ENCODE measurements around the gene MAGI2. TPM values are rescaled to one million over a fixed set of nuclear protein-coding genes. Genes with fewer than 3 reads are reported as not detected.

The MAGI2 gene
- total and polyA plus RNA-seq, 2 experiments from 2014 or later, result 3.5 to 4.1 TPM

- no peak overlapping the region for H3K27ac ChIP-seq
- H3K36me3 ChIP-seq (ENCODE audit: low read depth), result no peaks in the 10 kb centered on the region
- no peaks in the 10 kb centered on the region for H3K79me2 ChIP-seq (ENCODE audit: insufficient read depth)
- no peaks in the 10 kb centered on the region for H3F3A ChIP-seq (ENCODE audit: insufficient read depth)
- H2AFZ ChIP-seq, result no peak overlapping the region
- H3K9me3 ChIP-seq (ENCODE audit: low read depth), result no peaks in the 10 kb centered on the region
- no peak for TF ChIP-seq EZH2 (IDR thresholded peaks at IDR 0.05; ENCODE audit: insufficient read depth, poor library complexity, severe bottlenecking)
- TF ChIP-seq EZH2phosphoT487 (IDR thresholded peaks at IDR 0.05; ENCODE audit: insufficient read depth, low read depth), result no peak
- in situ Hi-C loops (cut with MboI), result no loop called here
- H3K9ac ChIP-seq, result no peak overlapping the region
- H3K4me2 ChIP-seq (ENCODE audit: unreplicated experiment), result no peak overlapping the region
- 89 to 96% methylated on average over 3 of the region's 3 CpGs for WGBS, 2 experiments (ENCODE audit: low coverage in 1 of 2, low lambda C conversion rate in 2 of 2, missing lambda C conversion rate in 2 of 2)
- H3K4me3 ChIP-seq, result no peak overlapping the region
- H3K9me2 ChIP-seq (ENCODE audit: insufficient read depth), result no peaks in the 10 kb centered on the region
- no peaks in the 10 kb centered on the region for H4K20me1 ChIP-seq (ENCODE audit: insufficient read depth)
- no peak for DNase-seq
- peaks cover 17% of the 10 kb centered on the region for H3K4me1 ChIP-seq (ENCODE audit: insufficient read depth)
- H3K27me3 ChIP-seq (replicated peaks; ENCODE audit: insufficient read depth), result no peaks in the 10 kb centered on the region
Observed at GRCh38 chr7:78215199-78215598, 1238.3 kb downstream of the MAGI2 start.

GRCh38 chr7:78213402-78213801 lies 1240.1 kb downstream of the MAGI2 start:
- no peak overlapping the region for H3K4me3 ChIP-seq
- H3K27me3 ChIP-seq (replicated peaks; ENCODE audit: insufficient read depth), result no peaks in the 10 kb centered on the region
- H3K9me2 ChIP-seq (ENCODE audit: insufficient read depth), result no peaks in the 10 kb centered on the region
- H3F3A ChIP-seq (ENCODE audit: insufficient read depth), result no peaks in the 10 kb centered on the region
- peaks cover 10% of the 10 kb centered on the region for H3K4me1 ChIP-seq (ENCODE audit: insufficient read depth)
- no peaks in the 10 kb centered on the region for H3K9me3 ChIP-seq (ENCODE audit: low read depth)
- WGBS, 2 experiments (ENCODE audit: low coverage in 1 of 2, low lambda C conversion rate in 2 of 2, missing lambda C conversion rate in 2 of 2), result 93 to 97% methylated on average over 6 of the region's 6 CpGs
- H3K27ac ChIP-seq, result no peak overlapping the region
- no peak for DNase-seq
- in situ Hi-C loops (cut with MboI), result no loop called here
- no peaks in the 10 kb centered on the region for H4K20me1 ChIP-seq (ENCODE audit: insufficient read depth)
- TF ChIP-seq EZH2phosphoT487 (IDR thresholded peaks at IDR 0.05; ENCODE audit: insufficient read depth, low read depth), result no peak
- no peak for TF ChIP-seq EZH2 (IDR thresholded peaks at IDR 0.05; ENCODE audit: insufficient read depth, poor library complexity, severe bottlenecking)
- H3K9ac ChIP-seq, result no peak overlapping the region
- H3K36me3 ChIP-seq (ENCODE audit: low read depth), result no peaks in the 10 kb centered on the region
- no peak overlapping the region for H2AFZ ChIP-seq
- H3K79me2 ChIP-seq (ENCODE audit: insufficient read depth), result no peaks in the 10 kb centered on the region
- H3K4me2 ChIP-seq (ENCODE audit: unreplicated experiment), result no peak overlapping the region

- H3K27ac ChIP-seq, result no peak overlapping the region
Observed at GRCh38 chr7:78212476-78213060, 1240.9 kb downstream of the MAGI2 start.

GRCh38 chr7:78207269-78207668 lies 1246.2 kb downstream of the MAGI2 start:
- Histone ChIP-seq H3K4me1 (ENCODE audit: insufficient read depth) (no peaks in the 10 kb centered on the region), H3K27ac (no peak overlapping the region), H3K4me3 (no peak overlapping the region), H3K36me3 (ENCODE audit: low read depth) (no peaks in the 10 kb centered on the region), H3F3A (ENCODE audit: insufficient read depth) (no peaks in the 10 kb centered on the region), H4K20me1 (ENCODE audit: insufficient read depth) (no peaks in the 10 kb centered on the region), H3K4me2 (ENCODE audit: unreplicated experiment) (no peak overlapping the region), H2AFZ (no peak overlapping the region), H3K9ac (no peak overlapping the region), H3K27me3 (replicated peaks; ENCODE audit: insufficient read depth) (no peaks in the 10 kb centered on the region), H3K9me3 (ENCODE audit: low read depth) (no peaks in the 10 kb centered on the region), H3K9me2 (ENCODE audit: insufficient read depth) (no peaks in the 10 kb centered on the region), H3K79me2 (ENCODE audit: insufficient read depth) (no peaks in the 10 kb centered on the region)
- in situ Hi-C loops (cut with MboI), result no loop called here
- TF ChIP-seq EZH2 (IDR thresholded peaks at IDR 0.05; ENCODE audit: insufficient read depth, poor library complexity, severe bottlenecking) (no peak), EZH2phosphoT487 (IDR thresholded peaks at IDR 0.05; ENCODE audit: insufficient read depth, low read depth) (no peak)
- no peak for DNase-seq

More at GRCh38 chr7:78212476-78213060, 1240.9 kb downstream of the MAGI2 start:
- no peaks in the 10 kb centered on the region for H3K9me3 ChIP-seq (ENCODE audit: low read depth)
- H3K27me3 ChIP-seq (replicated peaks; ENCODE audit: insufficient read depth), result no peaks in the 10 kb centered on the region
- no peak overlapping the region for H2AFZ ChIP-seq
- WGBS, 2 experiments (ENCODE audit: low coverage in 1 of 2, low lambda C conversion rate in 2 of 2, missing lambda C conversion rate in 2 of 2), result 90 to 95% methylated on average over 3 of the region's 3 CpGs
- no peak overlapping the region for H3K4me3 ChIP-seq
- H3K9me2 ChIP-seq (ENCODE audit: insufficient read depth), result no peaks in the 10 kb centered on the region
- no peak for TF ChIP-seq EZH2 (IDR thresholded peaks at IDR 0.05; ENCODE audit: insufficient read depth, poor library complexity, severe bottlenecking)
- no peak for TF ChIP-seq EZH2phosphoT487 (IDR thresholded peaks at IDR 0.05; ENCODE audit: insufficient read depth, low read depth)
- peaks cover 2% of the 10 kb centered on the region; the same call in 1 of the 2 replicates for H3K4me1 ChIP-seq (ENCODE audit: insufficient read depth)
- H3K36me3 ChIP-seq (ENCODE audit: low read depth), result no peaks in the 10 kb centered on the region
- no peak overlapping the region for H3K9ac ChIP-seq
- H3F3A ChIP-seq (ENCODE audit: insufficient read depth), result no peaks in the 10 kb centered on the region
- in situ Hi-C loops (cut with MboI), result no loop called here
- H4K20me1 ChIP-seq (ENCODE audit: insufficient read depth), result no peaks in the 10 kb centered on the region
- DNase-seq, result no peak
- no peak overlapping the region for H3K4me2 ChIP-seq (ENCODE audit: unreplicated experiment)
- no peaks in the 10 kb centered on the region for H3K79me2 ChIP-seq (ENCODE audit: insufficient read depth)

- Histone ChIP-seq H3K9me2 (ENCODE audit: insufficient read depth) (no peaks in the 10 kb centered on the region), H3K9ac (no peak overlapping the region), H3K27me3 (replicated peaks; ENCODE audit: insufficient read depth) (no peaks in the 10 kb centered on the region), H3K36me3 (ENCODE audit: low read depth) (no peaks in the 10 kb centered on the region), H3K4me2 (ENCODE audit: unreplicated experiment) (no peak overlapping the region), H2AFZ (no peak overlapping the region), H4K20me1 (ENCODE audit: insufficient read depth) (no peaks in the 10 kb centered on the region), H3F3A (ENCODE audit: insufficient read depth) (no peaks in the 10 kb centered on the region), H3K79me2 (ENCODE audit: insufficient read depth) (no peaks in the 10 kb centered on the region), H3K4me1 (ENCODE audit: insufficient read depth) (no peaks in the 10 kb centered on the region), H3K27ac (no peak overlapping the region), H3K9me3 (ENCODE audit: low read depth) (no peaks in the 10 kb centered on the region), H3K4me3 (no peak overlapping the region)
- in situ Hi-C loops (cut with MboI), result no loop called here
- WGBS, 2 experiments (ENCODE audit: low coverage in 1 of 2, low lambda C conversion rate in 2 of 2, missing lambda C conversion rate in 2 of 2), result 38 to 46% methylated on average over 2 of the region's 2 CpGs
- DNase-seq, result no peak
- no peak for TF ChIP-seq EZH2 (IDR thresholded peaks at IDR 0.05; ENCODE audit: insufficient read depth, poor library complexity, severe bottlenecking)
- TF ChIP-seq EZH2phosphoT487 (IDR thresholded peaks at IDR 0.05; ENCODE audit: insufficient read depth, low read depth), result no peak
Observed at GRCh38 chr7:78206769-78207168, 1246.7 kb downstream of the MAGI2 start.
